Anterior cingulate cortex (tissue), 58 donors: Measurements from ENCODE around the gene NSUN7.

Experiments
- DNase-seq, 58 donors: peaks; one replicate each; lab custom pipeline; 2025; lab: John Stamatoyannopoulos, UW

The NSUN7 gene

GRCh38 chr4:40734497-40734896 is 15.3 kb upstream of the NSUN7 start:
- DNase-seq = no peak

GRCh38 chr4:40736910-40737309 is 12.8 kb upstream of the NSUN7 start:
- DNase-seq = peak in 1 of 58 donors; percentile 43

GRCh38 chr4:40737879-40738278 is 11.9 kb upstream of the NSUN7 start:
- DNase-seq = no peak

- DNase-seq = no peak
These were observed 10.4 kb upstream of the NSUN7 start for GRCh38 chr4:40739347-40739746.

- no peak for DNase-seq
These were observed 5.5 kb upstream of the NSUN7 start for GRCh38 chr4:40744218-40744617.

- DNase-seq = no peak
These were observed 4.3 kb upstream of the NSUN7 start for GRCh38 chr4:40745285-40745984.

GRCh38 chr4:40747207-40747835 is 2.4 kb upstream of the NSUN7 start:
- DNase-seq = no peak

- DNase-seq = peak in 1 of 58 donors; percentile 9
These were observed 905 bp downstream of the NSUN7 start for GRCh38 chr4:40750461-40751258.

GRCh38 chr4:40755616-40756015 is 5.9 kb downstream of the NSUN7 start:
- no peak for DNase-seq

- no peak for DNase-seq
These were observed 13.5 kb downstream of the NSUN7 start for GRCh38 chr4:40763228-40763716.

- DNase-seq = no peak
These were observed 19.5 kb downstream of the NSUN7 start for GRCh38 chr4:40769266-40769665.

GRCh38 chr4:40778090-40778489 is 28.3 kb downstream of the NSUN7 start:
- no peak for DNase-seq

GRCh38 chr4:40782876-40783275 is 33.1 kb downstream of the NSUN7 start:
- DNase-seq = no peak

- DNase-seq = no peak
These were observed 36.0 kb downstream of the NSUN7 start for GRCh38 chr4:40785727-40786126.

GRCh38 chr4:40788331-40788730 is 38.6 kb downstream of the NSUN7 start:
- no peak for DNase-seq

GRCh38 chr4:40789031-40789430 is 39.3 kb downstream of the NSUN7 start:
- DNase-seq = no peak

- no peak for DNase-seq
These were observed 40.0 kb downstream of the NSUN7 start for GRCh38 chr4:40789771-40790170.

GRCh38 chr4:40800064-40800463 is 50.3 kb downstream of the NSUN7 start:
- no peak for DNase-seq

- no peak for DNase-seq
These were observed 54.8 kb downstream of the NSUN7 start for GRCh38 chr4:40804598-40804997.

GRCh38 chr4:40808926-40809457 is 59.2 kb downstream of the NSUN7 start:
- DNase-seq = no peak

- no peak for DNase-seq
These were observed 62.2 kb downstream of the NSUN7 start for GRCh38 chr4:40811956-40812355.
